NCI-H1694 (cell line): ENCODE results near the gene CLEC7A.

Experiments used
- DNase-seq: peaks from one replicate; lab custom pipeline; 2025; lab: John Stamatoyannopoulos, UW

Gene CLEC7A

GRCh38 chr12:10094646-10095395 is 35.2 kb downstream of the CLEC7A start:
- DNase-seq = no peak

- DNase-seq = no peak
Observed at GRCh38 chr12:10088955-10089900, 40.8 kb downstream of the CLEC7A start.

- no peak for DNase-seq
Observed at GRCh38 chr12:10088031-10088430, 42.0 kb downstream of the CLEC7A start.

GRCh38 chr12:10086387-10086786 is 43.6 kb downstream of the CLEC7A start:
- DNase-seq = no peak

GRCh38 chr12:10084733-10085132 is 45.3 kb downstream of the CLEC7A start:
- DNase-seq = no peak

- no peak for DNase-seq
Observed at GRCh38 chr12:10082117-10082874, 47.7 kb downstream of the CLEC7A start.

GRCh38 chr12:10075451-10075850 is 54.5 kb downstream of the CLEC7A start:
- DNase-seq = no peak

- DNase-seq = no peak
Observed at GRCh38 chr12:10073261-10073660, 56.7 kb downstream of the CLEC7A start.

GRCh38 chr12:10072131-10072530 is 57.9 kb downstream of the CLEC7A start:
- no peak for DNase-seq

- DNase-seq = no peak
Observed at GRCh38 chr12:10070380-10070779, 59.6 kb downstream of the CLEC7A start.

- no peak for DNase-seq
Observed at GRCh38 chr12:10069976-10070375, 60.0 kb downstream of the CLEC7A start.

GRCh38 chr12:10069099-10069498 is 60.9 kb downstream of the CLEC7A start:
- DNase-seq = no peak

GRCh38 chr12:10068644-10069043 is 61.4 kb downstream of the CLEC7A start:
- no peak for DNase-seq

GRCh38 chr12:10067942-10068341 is 62.1 kb downstream of the CLEC7A start:
- DNase-seq = no peak

- no peak for DNase-seq
Observed at GRCh38 chr12:10067264-10067663, 62.7 kb downstream of the CLEC7A start.
